GM12865 (cell line): ENCODE measurements around the gene FHIT.

Source experiments
- DNase-seq: peaks from one replicate; pipeline ENCODE4 v3.0.0; 2010; ENCODE audit warnings: low read depth
- H3K4me3 ChIP-seq: 2 replicates; pipeline ENCODE4 v1.5.1; 2011; ENCODE audit warnings: mild to moderate bottlenecking, low read depth, low read length, control low read depth
- CTCF ChIP-seq: IDR thresholded peaks from 2 replicates; pipeline ENCODE4 v1.5.1; 2011; ENCODE audit warnings: low read length, control low read depth, low read depth, inconsistent platforms; ENCODE audit not compliant: insufficient read depth; ENCODE audit errors: missing control alignments

The FHIT gene

GRCh38 chr3:60198179-60198720, 1053.0 kb downstream of the FHIT start:
- no peak for DNase-seq
- TF ChIP-seq CTCF: no peak
- H3K4me3 ChIP-seq: no peak overlapping the region

GRCh38 chr3:60192297-60193114, 1058.7 kb downstream of the FHIT start:
- DNase-seq: peak; percentile 14
- no peak overlapping the region for H3K4me3 ChIP-seq
- no peak for TF ChIP-seq CTCF

GRCh38 chr3:60190073-60190472, 1061.2 kb downstream of the FHIT start:
- no peak overlapping the region for H3K4me3 ChIP-seq
- TF ChIP-seq CTCF: no peak
- no peak for DNase-seq

GRCh38 chr3:60189304-60189703, 1061.9 kb downstream of the FHIT start:
- no peak overlapping the region for H3K4me3 ChIP-seq
- DNase-seq: no peak
- TF ChIP-seq CTCF: no peak

- TF ChIP-seq CTCF: no peak
- no peak overlapping the region for H3K4me3 ChIP-seq
- DNase-seq: no peak
These were observed 1062.4 kb downstream of the FHIT start for GRCh38 chr3:60188803-60189202.

GRCh38 chr3:60187343-60187742, 1063.9 kb downstream of the FHIT start:
- TF ChIP-seq CTCF: no peak
- no peak for DNase-seq

More at GRCh38 chr3:60187343-60187742, 1063.9 kb downstream of the FHIT start:
- H3K4me3 ChIP-seq: no peak overlapping the region
